Measurements from ENCODE around the gene CEP97. TPM values are rescaled to one million over a fixed set of nuclear protein-coding genes. Genes with fewer than 3 reads are reported as not detected.

CEP97 gene
- total and polyA plus RNA-seq, 9 of the 15 experiments (the other 6 are each of a cell fraction or from before 2014, with no cell fraction given), result 2.0 to 10.1 (median 4.3) TPM

DNA sequence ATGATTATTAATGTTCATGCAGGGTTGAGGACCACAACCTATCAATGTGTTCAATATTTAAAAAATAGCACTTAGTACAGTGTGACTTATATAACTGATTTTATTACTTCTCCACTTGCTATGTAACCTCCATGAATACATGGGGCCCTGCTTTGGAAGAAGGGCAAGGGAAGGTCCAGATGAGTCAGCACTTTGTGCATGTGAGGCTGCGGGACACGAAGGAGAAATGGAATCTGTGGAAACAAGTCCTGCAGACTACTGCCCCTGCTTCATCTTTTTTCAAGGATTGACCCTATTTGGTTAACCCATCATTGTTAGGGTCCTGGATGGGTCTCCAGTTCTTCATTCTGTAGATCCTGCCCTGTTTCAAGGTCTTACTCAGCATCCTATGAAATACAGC, 56.2 kb downstream of the CEP97 start (continued):
- no peak for TF ChIP-seq TOE1 (IDR thresholded peaks at IDR 0.05; ENCODE audit: borderline replicate concordance)
- TF ChIP-seq TOE1 (CRISPR knock-in tag; IDR thresholded peaks at IDR 0.05; ENCODE audit: borderline replicate concordance, low read depth), result no peak
- no peak for TF ChIP-seq RBM14 (IDR thresholded peaks at IDR 0.05; ENCODE audit: borderline replicate concordance, insufficient read depth, low read depth, low read length)
- TF ChIP-seq NFE2L1 (tag; IDR thresholded peaks at IDR 0.05; ENCODE audit: borderline replicate concordance, low read depth), result peak; percentile 77
- TF ChIP-seq COPS2 (conservative IDR thresholded peaks at IDR 0.05), result no peak
- TF ChIP-seq KDM5B (IDR thresholded peaks at IDR 0.05; ENCODE audit: insufficient replicate concordance, low read depth, low read length), result no peak
- no peak for TF ChIP-seq ZNF408 (CRISPR knock-in tag; IDR thresholded peaks at IDR 0.05; ENCODE audit: low read depth)
- no peak for TF ChIP-seq PURB (CRISPR knock-in tag; IDR thresholded peaks at IDR 0.05; ENCODE audit: low read depth)
- no peak for TF ChIP-seq IRF9 (tag; IDR thresholded peaks at IDR 0.05)
- TF ChIP-seq U2AF1 (optimal IDR thresholded peaks at IDR 0.05; ENCODE audit: low read depth, low read length), result no peak
- TF ChIP-seq NKRF (IDR thresholded peaks at IDR 0.05; ENCODE audit: borderline replicate concordance), result no peak
- TF ChIP-seq MAFG (tag; conservative IDR thresholded peaks at IDR 0.05), result peak; percentile 95
- peak; percentile 92 for TF ChIP-seq MAFK (IDR thresholded peaks at IDR 0.05; ENCODE audit: low read length)
- no peak for TF ChIP-seq CREM (IDR thresholded peaks at IDR 0.05; ENCODE audit: low read depth)
- TF ChIP-seq, protein P1, sequence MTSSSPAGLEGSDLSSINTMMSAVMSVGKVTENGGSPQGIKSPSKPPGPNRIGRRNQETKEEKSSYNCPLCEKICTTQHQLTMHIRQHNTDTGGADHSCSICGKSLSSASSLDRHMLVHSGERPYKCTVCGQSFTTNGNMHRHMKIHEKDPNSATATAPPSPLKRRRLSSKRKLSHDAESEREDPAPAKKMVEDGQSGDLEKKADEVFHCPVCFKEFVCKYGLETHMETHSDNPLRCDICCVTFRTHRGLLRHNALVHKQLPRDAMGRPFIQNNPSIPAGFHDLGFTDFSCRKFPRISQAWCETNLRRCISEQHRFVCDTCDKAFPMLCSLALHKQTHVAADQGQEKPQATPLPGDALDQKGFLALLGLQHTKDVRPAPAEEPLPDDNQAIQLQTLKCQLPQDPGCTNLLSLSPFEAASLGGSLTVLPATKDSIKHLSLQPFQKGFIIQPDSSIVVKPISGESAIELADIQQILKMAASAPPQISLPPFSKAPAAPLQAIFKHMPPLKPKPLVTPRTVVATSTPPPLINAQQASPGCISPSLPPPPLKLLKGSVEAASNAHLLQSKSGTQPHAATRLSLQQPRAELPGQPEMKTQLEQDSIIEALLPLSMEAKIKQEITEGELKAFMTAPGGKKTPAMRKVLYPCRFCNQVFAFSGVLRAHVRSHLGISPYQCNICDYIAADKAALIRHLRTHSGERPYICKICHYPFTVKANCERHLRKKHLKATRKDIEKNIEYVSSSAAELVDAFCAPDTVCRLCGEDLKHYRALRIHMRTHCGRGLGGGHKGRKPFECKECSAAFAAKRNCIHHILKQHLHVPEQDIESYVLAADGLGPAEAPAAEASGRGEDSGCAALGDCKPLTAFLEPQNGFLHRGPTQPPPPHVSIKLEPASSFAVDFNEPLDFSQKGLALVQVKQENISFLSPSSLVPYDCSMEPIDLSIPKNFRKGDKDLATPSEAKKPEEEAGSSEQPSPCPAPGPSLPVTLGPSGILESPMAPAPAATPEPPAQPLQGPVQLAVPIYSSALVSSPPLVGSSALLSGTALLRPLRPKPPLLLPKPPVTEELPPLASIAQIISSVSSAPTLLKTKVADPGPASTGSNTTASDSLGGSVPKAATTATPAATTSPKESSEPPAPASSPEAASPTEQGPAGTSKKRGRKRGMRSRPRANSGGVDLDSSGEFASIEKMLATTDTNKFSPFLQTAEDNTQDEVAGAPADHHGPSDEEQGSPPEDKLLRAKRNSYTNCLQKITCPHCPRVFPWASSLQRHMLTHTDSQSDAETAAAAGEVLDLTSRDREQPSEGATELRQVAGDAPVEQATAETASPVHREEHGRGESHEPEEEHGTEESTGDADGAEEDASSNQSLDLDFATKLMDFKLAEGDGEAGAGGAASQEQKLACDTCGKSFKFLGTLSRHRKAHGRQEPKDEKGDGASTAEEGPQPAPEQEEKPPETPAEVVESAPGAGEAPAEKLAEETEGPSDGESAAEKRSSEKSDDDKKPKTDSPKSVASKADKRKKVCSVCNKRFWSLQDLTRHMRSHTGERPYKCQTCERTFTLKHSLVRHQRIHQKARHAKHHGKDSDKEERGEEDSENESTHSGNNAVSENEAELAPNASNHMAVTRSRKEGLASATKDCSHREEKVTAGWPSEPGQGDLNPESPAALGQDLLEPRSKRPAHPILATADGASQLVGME (CRISPR knock-in tag; IDR thresholded peaks at IDR 0.05), result no peak
- TF ChIP-seq ZNF274 (IDR thresholded peaks at IDR 0.05; ENCODE audit: borderline replicate concordance, low read depth, low read length), result no peak
- no peak for TF ChIP-seq HDAC2 (IDR thresholded peaks at IDR 0.05)

Data from K562 (cell line).